HL-60 (cell line): ENCODE data around the gene TMEM94.

Experiments
- GABPA ChIP-seq: IDR thresholded peaks from 2 replicates; pipeline ENCODE4 v1.6.1; 2012; ENCODE audit warnings: low read depth
- POLR2AphosphoS5 ChIP-seq: IDR thresholded peaks from 2 replicates; pipeline ENCODE4 v1.6.1; 2012; ENCODE audit warnings: low read depth
- SPI1 ChIP-seq: IDR thresholded peaks from 2 replicates; pipeline ENCODE4 v1.6.1; 2012; ENCODE audit warnings: low read depth, mild to moderate bottlenecking, borderline replicate concordance
- TF ChIP-seq, protein P1 (sequence below): IDR thresholded peaks from one replicate; pipeline ENCODE4 v1.5.1; 2011; ENCODE audit warnings: low read length, control low read depth, inconsistent platforms; ENCODE audit not compliant: insufficient read depth
- TF ChIP-seq, protein P2 (sequence below): IDR thresholded peaks from 2 replicates; pipeline ENCODE4 v1.6.1; 2012; ENCODE audit warnings: low read depth; ENCODE audit not compliant: insufficient replicate concordance

DNA sequence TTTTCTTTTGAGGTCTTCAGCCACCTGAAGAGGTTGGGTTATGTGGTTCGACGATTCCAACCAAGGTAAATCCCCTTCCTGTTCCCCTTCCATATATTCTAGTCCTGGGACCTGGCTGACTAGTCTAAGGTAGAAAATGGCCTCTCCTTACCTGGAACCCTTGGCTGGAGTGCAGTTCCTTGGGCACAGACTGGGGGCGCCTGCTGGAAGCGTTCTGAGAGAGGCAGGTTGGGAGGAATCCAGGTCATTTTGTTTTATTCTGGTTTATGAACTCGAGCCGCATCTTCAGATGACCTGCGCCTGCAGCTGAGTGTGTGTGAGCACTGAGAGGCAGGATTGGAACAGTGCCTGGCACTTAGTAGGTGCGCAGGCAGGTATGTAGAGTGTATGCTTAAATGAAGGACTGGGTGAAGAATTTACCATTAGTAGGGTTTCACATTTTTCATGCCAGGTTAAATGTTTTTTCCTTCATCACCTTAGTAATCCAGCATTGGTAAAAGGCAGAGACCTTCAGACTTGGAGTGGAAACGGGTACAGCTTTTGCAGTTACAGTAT, 62.6 kb downstream of the TMEM94 start:
- TF ChIP-seq, protein P1, sequence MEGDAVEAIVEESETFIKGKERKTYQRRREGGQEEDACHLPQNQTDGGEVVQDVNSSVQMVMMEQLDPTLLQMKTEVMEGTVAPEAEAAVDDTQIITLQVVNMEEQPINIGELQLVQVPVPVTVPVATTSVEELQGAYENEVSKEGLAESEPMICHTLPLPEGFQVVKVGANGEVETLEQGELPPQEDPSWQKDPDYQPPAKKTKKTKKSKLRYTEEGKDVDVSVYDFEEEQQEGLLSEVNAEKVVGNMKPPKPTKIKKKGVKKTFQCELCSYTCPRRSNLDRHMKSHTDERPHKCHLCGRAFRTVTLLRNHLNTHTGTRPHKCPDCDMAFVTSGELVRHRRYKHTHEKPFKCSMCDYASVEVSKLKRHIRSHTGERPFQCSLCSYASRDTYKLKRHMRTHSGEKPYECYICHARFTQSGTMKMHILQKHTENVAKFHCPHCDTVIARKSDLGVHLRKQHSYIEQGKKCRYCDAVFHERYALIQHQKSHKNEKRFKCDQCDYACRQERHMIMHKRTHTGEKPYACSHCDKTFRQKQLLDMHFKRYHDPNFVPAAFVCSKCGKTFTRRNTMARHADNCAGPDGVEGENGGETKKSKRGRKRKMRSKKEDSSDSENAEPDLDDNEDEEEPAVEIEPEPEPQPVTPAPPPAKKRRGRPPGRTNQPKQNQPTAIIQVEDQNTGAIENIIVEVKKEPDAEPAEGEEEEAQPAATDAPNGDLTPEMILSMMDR = no peak
- TF ChIP-seq POLR2AphosphoS5 (no peak), GABPA (no peak), SPI1 (no peak)
- TF ChIP-seq, protein P2, sequence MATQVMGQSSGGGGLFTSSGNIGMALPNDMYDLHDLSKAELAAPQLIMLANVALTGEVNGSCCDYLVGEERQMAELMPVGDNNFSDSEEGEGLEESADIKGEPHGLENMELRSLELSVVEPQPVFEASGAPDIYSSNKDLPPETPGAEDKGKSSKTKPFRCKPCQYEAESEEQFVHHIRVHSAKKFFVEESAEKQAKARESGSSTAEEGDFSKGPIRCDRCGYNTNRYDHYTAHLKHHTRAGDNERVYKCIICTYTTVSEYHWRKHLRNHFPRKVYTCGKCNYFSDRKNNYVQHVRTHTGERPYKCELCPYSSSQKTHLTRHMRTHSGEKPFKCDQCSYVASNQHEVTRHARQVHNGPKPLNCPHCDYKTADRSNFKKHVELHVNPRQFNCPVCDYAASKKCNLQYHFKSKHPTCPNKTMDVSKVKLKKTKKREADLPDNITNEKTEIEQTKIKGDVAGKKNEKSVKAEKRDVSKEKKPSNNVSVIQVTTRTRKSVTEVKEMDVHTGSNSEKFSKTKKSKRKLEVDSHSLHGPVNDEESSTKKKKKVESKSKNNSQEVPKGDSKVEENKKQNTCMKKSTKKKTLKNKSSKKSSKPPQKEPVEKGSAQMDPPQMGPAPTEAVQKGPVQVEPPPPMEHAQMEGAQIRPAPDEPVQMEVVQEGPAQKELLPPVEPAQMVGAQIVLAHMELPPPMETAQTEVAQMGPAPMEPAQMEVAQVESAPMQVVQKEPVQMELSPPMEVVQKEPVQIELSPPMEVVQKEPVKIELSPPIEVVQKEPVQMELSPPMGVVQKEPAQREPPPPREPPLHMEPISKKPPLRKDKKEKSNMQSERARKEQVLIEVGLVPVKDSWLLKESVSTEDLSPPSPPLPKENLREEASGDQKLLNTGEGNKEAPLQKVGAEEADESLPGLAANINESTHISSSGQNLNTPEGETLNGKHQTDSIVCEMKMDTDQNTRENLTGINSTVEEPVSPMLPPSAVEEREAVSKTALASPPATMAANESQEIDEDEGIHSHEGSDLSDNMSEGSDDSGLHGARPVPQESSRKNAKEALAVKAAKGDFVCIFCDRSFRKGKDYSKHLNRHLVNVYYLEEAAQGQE = no peak
